Subcutaneous adipose tissue (tissue), 4 donors: Measurements from ENCODE around the gene CYB5RL. TPM values are rescaled to one million over a fixed set of nuclear protein-coding genes. Genes with fewer than 3 reads are reported as not detected.

Experiments
- CTCF ChIP-seq: fragments of 450-650 bp; IDR thresholded peaks from one replicate; pipeline ENCODE4 v1.5.1; 2016; ENCODE audit warnings: low read depth, mild to moderate bottlenecking, control low read depth, antibody characterized with exemption, moderate library complexity
- total RNA-seq, 4 donors: library from RNA; depleted of rRNA; stranded (reverse); fragments of >200 nt; gene quantifications; one replicate each; pipeline ENCODE4 v1.1.0, GENCODE V29; 2016

The CYB5RL gene
- total RNA-seq, 4 donors from 2014 or later, result 3.9 to 6.4 (median 5.4) TPM

GRCh38 chr1:54234284-54234683, 34.5 kb upstream of the CYB5RL start:
- TF ChIP-seq CTCF, result no peak

- TF ChIP-seq CTCF, result no peak
Measured at GRCh38 chr1:54230507-54231339, 30.9 kb upstream of the CYB5RL start.

GRCh38 chr1:54229281-54229891, 29.6 kb upstream of the CYB5RL start:
- TF ChIP-seq CTCF, result no peak

- TF ChIP-seq CTCF, result no peak
Measured at GRCh38 chr1:54228638-54229079, 28.8 kb upstream of the CYB5RL start.

- no peak for TF ChIP-seq CTCF
Measured at GRCh38 chr1:54227891-54228310, 28.1 kb upstream of the CYB5RL start.

GRCh38 chr1:54227091-54227602, 27.3 kb upstream of the CYB5RL start:
- TF ChIP-seq CTCF, result no peak

- no peak for TF ChIP-seq CTCF
Measured at GRCh38 chr1:54225986-54226559, 26.2 kb upstream of the CYB5RL start.
